DMS 273 (cell line): ENCODE measurements around the gene SLC25A18.
"Not testable (repeated sequence)": the region's sequence is repeated elsewhere in the genome, so short reads cannot be mapped to it uniquely, and the experiment has no call there.

Source experiments
- DNase-seq: peaks from one replicate; lab custom pipeline; 2025; ENCODE audit not compliant: unreplicated experiment; lab: John Stamatoyannopoulos, UW

Gene SLC25A18

GRCh38 chr22:17603668-17604067 lies 40.4 kb downstream of the SLC25A18 start:
- no peak for DNase-seq

- peak; percentile 45 for DNase-seq
Observed at GRCh38 chr22:17606496-17606895, 43.2 kb downstream of the SLC25A18 start.

DNA sequence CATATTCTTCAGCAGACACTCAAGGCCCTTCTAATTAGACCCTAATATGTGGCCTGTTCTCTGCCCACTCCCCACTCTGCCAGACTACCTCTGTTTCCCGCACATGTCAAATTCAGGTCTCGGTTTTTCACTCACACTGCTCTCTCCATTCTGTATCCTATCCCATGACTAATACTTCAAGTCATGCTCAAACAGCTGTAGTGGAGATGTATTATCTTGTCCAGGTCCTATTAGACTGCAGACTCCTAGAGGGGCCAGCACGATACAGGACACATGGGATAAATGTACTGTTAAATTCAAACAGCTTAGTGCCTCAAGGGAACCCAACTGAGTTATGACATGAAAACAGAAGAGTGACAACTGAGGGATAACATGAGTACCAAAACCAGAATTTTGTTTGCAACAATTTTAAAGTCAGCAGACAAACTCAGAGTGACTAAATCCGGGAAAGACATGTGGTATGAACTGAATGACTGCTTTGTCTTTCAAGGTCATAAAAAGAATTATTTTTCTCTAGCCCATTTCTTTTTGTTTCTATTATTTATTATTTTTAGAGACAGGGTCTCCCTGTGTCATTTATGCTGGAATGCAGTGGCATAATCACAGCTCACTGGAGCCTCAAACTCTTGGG lies 44.7 kb downstream of the SLC25A18 start:
- no peak for DNase-seq

DNA sequence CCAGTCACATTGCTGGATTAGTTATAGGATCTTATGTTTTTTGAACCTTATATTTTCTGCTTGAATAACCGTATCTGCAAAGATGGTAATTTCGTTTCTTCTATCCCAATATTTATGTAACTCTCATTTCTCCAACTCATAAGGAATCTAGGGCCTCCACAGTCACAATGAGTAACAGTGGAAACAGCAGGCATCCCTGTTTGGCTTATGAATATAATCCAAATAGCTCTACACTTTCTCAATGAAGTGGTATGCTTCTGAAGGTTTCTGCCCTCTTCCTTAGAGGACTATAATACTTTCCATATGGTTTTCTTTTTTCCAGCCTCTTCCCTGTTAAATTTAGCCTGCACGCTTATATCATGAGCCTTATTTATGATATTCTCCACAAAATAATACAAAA lies 48.8 kb downstream of the SLC25A18 start:
- no peak for DNase-seq

DNA sequence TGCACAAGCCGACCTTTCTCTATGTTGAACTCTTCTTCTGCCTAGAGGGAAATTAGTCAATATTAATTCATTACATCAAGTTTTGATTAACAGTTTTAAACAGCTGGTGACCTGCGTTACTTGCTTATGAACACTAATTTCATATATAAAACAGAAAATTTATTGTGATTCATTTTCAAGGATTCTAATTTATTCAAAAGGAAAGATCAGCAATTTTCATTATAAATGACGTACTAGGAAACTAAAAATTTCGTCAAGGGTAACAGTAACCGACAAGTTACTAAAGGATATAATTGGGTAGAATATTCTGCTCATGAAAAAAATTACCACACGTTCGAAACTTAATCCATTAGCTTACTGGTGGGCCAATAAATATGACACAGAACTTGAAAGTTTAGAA lies 50.0 kb downstream of the SLC25A18 start:
- no peak for DNase-seq

GRCh38 chr22:17627961-17628405 lies 64.7 kb downstream of the SLC25A18 start:
- peak; percentile 2 for DNase-seq

GRCh38 chr22:17628406-17629172 lies 65.3 kb downstream of the SLC25A18 start, which contains the start of gene ATP6V1E1:
TSS of gene ATP6V1E1 (minus strand) at chr22:17628749. CDS start at chr22:17628635, 114 bp downstream.
- peak; percentile 96 for DNase-seq

- DNase-seq, result no peak
Observed at GRCh38 chr22:17629173-17629489, 65.8 kb downstream of the SLC25A18 start.

- DNase-seq, result no peak
Observed at GRCh38 chr22:17629641-17630040, 66.3 kb downstream of the SLC25A18 start.

GRCh38 chr22:17631076-17631565 lies 67.8 kb downstream of the SLC25A18 start:
- no peak for DNase-seq

- peak; percentile 37 for DNase-seq
Observed at GRCh38 chr22:17633217-17633997, 70.1 kb downstream of the SLC25A18 start.

- no peak for DNase-seq
Observed at GRCh38 chr22:17633998-17634323, 70.7 kb downstream of the SLC25A18 start.

- DNase-seq, result no peak
Observed at GRCh38 chr22:17634696-17635095, 71.4 kb downstream of the SLC25A18 start.

GRCh38 chr22:17636850-17637249 lies 73.6 kb downstream of the SLC25A18 start:
- not testable (repeated sequence) for DNase-seq

DNA sequence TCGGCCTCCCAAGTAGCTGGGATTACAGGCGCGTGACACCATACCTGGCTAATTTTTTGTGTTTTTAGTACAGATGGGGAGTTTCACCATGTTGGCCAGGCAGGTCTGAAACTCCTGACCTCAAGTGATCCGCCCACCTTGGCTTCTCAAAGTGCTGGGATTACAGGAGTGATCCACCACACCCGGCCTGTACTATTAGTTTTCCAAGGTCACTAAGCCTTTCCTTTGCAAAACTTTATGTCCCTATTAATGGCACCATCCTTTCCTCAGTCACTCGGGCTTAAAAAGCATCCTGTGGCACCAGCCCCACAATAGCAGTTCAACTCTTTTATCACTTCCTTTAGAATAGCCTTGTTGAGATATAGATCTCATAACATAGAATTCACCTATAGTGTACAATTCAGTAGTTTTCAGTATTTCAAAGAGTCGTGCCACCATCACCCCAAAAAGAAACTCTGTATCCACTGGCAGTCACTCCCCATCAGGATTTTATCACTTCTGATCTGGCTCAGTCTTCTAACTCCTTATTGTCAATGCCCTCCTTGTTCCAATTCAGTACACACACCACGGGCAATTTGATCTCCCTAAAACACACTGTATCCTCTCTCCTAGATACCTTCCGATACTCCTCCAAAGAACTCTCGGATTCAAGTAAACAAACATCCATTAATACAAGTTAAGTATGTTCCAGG lies 74.3 kb downstream of the SLC25A18 start:
- DNase-seq, result no peak

DNA sequence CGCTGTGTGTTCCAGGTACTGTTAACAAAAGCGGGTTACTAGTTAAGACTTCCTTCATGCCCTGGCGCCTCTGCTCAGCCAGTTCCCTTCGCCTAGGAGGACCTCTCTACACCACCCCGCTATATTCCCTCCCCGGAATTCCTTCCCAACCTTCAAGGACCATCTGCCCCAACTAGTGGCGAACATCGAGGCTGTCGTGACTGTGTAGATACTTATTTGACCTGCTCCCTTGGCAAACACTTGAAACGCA lies 74.8 kb downstream of the SLC25A18 start:
- DNase-seq, result peak; percentile 91

GRCh38 chr22:17638432-17639246 lies 75.3 kb downstream of the SLC25A18 start, which contains the start of gene BCL2L13:
TSS of gene BCL2L13 (plus strand) at chr22:17638757. CDS start at chr22:17655712, 16,955 bp downstream.
- DNase-seq, result peak; percentile 96

- DNase-seq, result peak; percentile 57
Observed at GRCh38 chr22:17639247-17639741, 76.0 kb downstream of the SLC25A18 start.
